SK-N-SH (cell line): ENCODE measurements around the gene DNAJC5.
"Not testable (repeated sequence)": the region's sequence is repeated elsewhere in the genome, so short reads cannot be mapped to it uniquely, and the experiment has no call there.

Source experiments
- CTCF ChIP-seq: fragments of 200-600 bp; sonication (generic); IDR thresholded peaks from 2 replicates; pipeline ENCODE4 v1.6.1; 2017; ENCODE audit warnings: antibody characterized with exemption, mild to moderate bottlenecking, moderate library complexity
- EP300 ChIP-seq, 2 experiments: IDR thresholded peaks; 2 replicates each; pipeline versions ENCODE4 v1.4.0 to v1.6.1; 2012; ENCODE audit warnings: borderline replicate concordance in 1 of 2, low read depth in 1 of 2, low read length in 1 of 2
- FOXM1 ChIP-seq: IDR thresholded peaks from 2 replicates; pipeline ENCODE4 v1.4.0; 2012; ENCODE audit warnings: low read depth, mild to moderate bottlenecking
- IRF3 ChIP-seq: fragments of 150-350 bp; IDR thresholded peaks from 2 replicates; pipeline ENCODE4 v1.6.1; 2016; ENCODE audit warnings: mild to moderate bottlenecking, low read depth, low read length
- MAX ChIP-seq: IDR thresholded peaks from 2 replicates; pipeline ENCODE4 v1.4.0; 2012; ENCODE audit warnings: low read depth
- POLR2AphosphoS5 ChIP-seq: IDR thresholded peaks from 2 replicates; pipeline ENCODE4 v1.6.1; 2012; ENCODE audit warnings: low read depth, low read length
- RCOR1 ChIP-seq: fragments of 150-350 bp; IDR thresholded peaks from 2 replicates; pipeline ENCODE4 v1.6.1; 2017; ENCODE audit warnings: antibody characterized with exemption, low read length
- REST ChIP-seq: IDR thresholded peaks from 2 replicates; pipeline ENCODE4 v1.6.1; 2012; ENCODE audit warnings: mild to moderate bottlenecking, low read depth, low read length, moderate library complexity
- RFX5 ChIP-seq: IDR thresholded peaks from 2 replicates; pipeline ENCODE4 v1.6.1; 2012; ENCODE audit warnings: mild to moderate bottlenecking, improper control_type of control experiment, low read length
- YY1 ChIP-seq: IDR thresholded peaks from 2 replicates; pipeline ENCODE4 v1.4.0; 2012; ENCODE audit warnings: low read depth, mild to moderate bottlenecking

GRCh38 chr20:63929473-63929883 lies 34.6 kb downstream of the DNAJC5 start:
- not testable (repeated sequence) for TF ChIP-seq CTCF; POLR2AphosphoS5; REST; EP300 (IDR thresholded peaks at IDR 0.05; ENCODE audit: borderline replicate concordance in 1 of 2, low read depth in 1 of 2, low read length in 1 of 2); RFX5; RCOR1; YY1; FOXM1; IRF3; MAX
